GM12864 (cell line): Measurements from ENCODE around the gene TMEM259.

Experiments used
- DNase-seq: peaks from one replicate; pipeline ENCODE4 v3.0.0-alpha.2; 2011; ENCODE audit warnings: low read depth
- H3K4me3 ChIP-seq: 2 replicates; pipeline ENCODE4 v1.5.1; 2011; ENCODE audit warnings: mild to moderate bottlenecking, low read depth, low read length, control low read depth
- CTCF ChIP-seq: IDR thresholded peaks from 2 replicates; pipeline ENCODE4 v1.5.1; 2011; ENCODE audit warnings: low read depth, mild to moderate bottlenecking, moderate library complexity, low read length, control low read depth, inconsistent platforms; ENCODE audit errors: missing control alignments

TMEM259 gene

GRCh38 chr19:1013218-1013617 is 7.7 kb downstream of the TMEM259 start:
- no peak for DNase-seq
- no peak for TF ChIP-seq CTCF
- H3K4me3 ChIP-seq: no peak overlapping the region

GRCh38 chr19:1012334-1012733 is 8.6 kb downstream of the TMEM259 start:
- TF ChIP-seq CTCF: no peak
- no peak overlapping the region for H3K4me3 ChIP-seq
- DNase-seq: no peak

- TF ChIP-seq CTCF: no peak
- H3K4me3 ChIP-seq: no peak overlapping the region
- DNase-seq: no peak
These were observed 9.0 kb downstream of the TMEM259 start for GRCh38 chr19:1011831-1012333.

- TF ChIP-seq CTCF: no peak
- no peak overlapping the region for H3K4me3 ChIP-seq
- DNase-seq: no peak
These were observed 10.1 kb downstream of the TMEM259 start for GRCh38 chr19:1010586-1011510.

GRCh38 chr19:1009981-1010538 is 10.9 kb downstream of the TMEM259 start:
- no peak overlapping the region for H3K4me3 ChIP-seq
- no peak for DNase-seq
- TF ChIP-seq CTCF: no peak

GRCh38 chr19:1009041-1009980 is 11.6 kb downstream of the TMEM259 start:
- DNase-seq: no peak
- TF ChIP-seq CTCF: no peak

More at GRCh38 chr19:1009041-1009980, 11.6 kb downstream of the TMEM259 start:
- H3K4me3 ChIP-seq: no peak overlapping the region
